Peyer's patch (tissue), 4 donors: ENCODE measurements around the gene LYSMD4.

ENCODE experiments used
- POLR2A ChIP-seq, 2 donors: fragments of 450-650 bp; IDR thresholded peaks; one replicate each; pipeline ENCODE4 v1.5.1; 2017; ENCODE audit warnings: antibody characterized with exemption in 2 of 2, mild to moderate bottlenecking in 2 of 2, moderate library complexity in 2 of 2
- TF ChIP-seq, protein P1 (sequence below), 6 experiments: fragments of 450-650 bp in 4 of 6; fragments of 200-600 bp in 2 of 6; sonication (generic) in 1 of 6; IDR thresholded peaks; one replicate each; pipeline ENCODE4 v1.5.1; 2017 to 2019; ENCODE audit warnings: antibody characterized with exemption in 6 of 6, mild to moderate bottlenecking in 3 of 6, moderate library complexity in 1 of 6

GRCh38 chr15:99707473-99708270, 25.6 kb downstream of the LYSMD4 start:
- TF ChIP-seq, protein P1, sequence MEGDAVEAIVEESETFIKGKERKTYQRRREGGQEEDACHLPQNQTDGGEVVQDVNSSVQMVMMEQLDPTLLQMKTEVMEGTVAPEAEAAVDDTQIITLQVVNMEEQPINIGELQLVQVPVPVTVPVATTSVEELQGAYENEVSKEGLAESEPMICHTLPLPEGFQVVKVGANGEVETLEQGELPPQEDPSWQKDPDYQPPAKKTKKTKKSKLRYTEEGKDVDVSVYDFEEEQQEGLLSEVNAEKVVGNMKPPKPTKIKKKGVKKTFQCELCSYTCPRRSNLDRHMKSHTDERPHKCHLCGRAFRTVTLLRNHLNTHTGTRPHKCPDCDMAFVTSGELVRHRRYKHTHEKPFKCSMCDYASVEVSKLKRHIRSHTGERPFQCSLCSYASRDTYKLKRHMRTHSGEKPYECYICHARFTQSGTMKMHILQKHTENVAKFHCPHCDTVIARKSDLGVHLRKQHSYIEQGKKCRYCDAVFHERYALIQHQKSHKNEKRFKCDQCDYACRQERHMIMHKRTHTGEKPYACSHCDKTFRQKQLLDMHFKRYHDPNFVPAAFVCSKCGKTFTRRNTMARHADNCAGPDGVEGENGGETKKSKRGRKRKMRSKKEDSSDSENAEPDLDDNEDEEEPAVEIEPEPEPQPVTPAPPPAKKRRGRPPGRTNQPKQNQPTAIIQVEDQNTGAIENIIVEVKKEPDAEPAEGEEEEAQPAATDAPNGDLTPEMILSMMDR (IDR thresholded peaks at IDR 0.05), result no peak
- TF ChIP-seq POLR2A (IDR thresholded peaks at IDR 0.05), result no peak
